ENCODE results near the gene RAB19.
A peak's percentile ranks its signal among the peaks of the same experiment; 100 is the strongest.

The RAB19 gene, protein sequence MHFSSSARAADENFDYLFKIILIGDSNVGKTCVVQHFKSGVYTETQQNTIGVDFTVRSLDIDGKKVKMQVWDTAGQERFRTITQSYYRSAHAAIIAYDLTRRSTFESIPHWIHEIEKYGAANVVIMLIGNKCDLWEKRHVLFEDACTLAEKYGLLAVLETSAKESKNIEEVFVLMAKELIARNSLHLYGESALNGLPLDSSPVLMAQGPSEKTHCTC

DNA sequence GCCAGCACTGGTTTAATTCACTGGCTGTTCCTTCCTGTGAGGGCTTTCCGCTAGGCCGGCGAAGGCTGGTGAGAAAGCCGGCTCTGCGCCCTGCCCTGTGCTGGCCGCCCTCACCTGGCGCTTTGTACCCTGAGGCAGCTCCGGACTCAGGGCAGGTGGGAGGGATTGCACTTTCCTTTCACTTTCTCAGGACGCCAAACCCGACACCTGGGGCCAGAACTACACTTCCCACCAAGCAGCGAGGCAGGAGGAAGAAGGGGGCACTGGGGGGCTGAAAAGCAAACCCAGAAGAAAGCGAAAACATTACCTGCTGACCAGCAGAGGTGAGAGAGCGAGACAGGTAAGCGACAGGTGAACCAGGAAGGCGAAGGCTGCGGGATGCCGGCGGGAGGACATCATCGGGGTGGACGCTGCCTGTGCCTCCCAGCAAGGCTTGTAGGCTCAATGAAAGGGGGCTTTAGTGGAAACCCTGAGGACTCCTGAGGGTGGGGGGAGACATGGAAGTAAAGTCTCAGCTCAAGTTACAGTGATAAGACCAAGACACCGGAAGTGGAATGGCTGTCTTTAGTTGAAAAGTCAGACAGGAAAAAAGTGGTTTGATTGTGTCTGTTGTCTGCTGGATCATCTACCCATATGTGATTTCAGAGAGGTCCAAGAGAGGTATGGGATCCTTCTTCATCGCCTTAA, at the start of gene RAB19:
RAB19 (plus strand) TSS at position 181 of the 687 bp plus-strand sequence. CDS start 3,589 bp downstream, outside the sequence.
- peak within 1 kb of the TSS; percentile 63 for H3K4me3 ChIP-seq (ENCODE audit: low read length)
- H3K9me3 ChIP-seq (ENCODE audit: control insufficient read depth, low read depth, low read length) = no peaks in the 10 kb centered on the region
- H3K36me3 ChIP-seq (ENCODE audit: control insufficient read depth, low read depth, low read length) = no peaks in the 10 kb centered on the region
- H3K27me3 ChIP-seq (ENCODE audit: control insufficient read depth, insufficient read depth, low read length) = no peaks in the 10 kb centered on the region
- peaks cover 4% of the 10 kb centered on the region for H3K4me1 ChIP-seq (ENCODE audit: control insufficient read depth, low read depth, low read length)
- H3K27ac ChIP-seq (ENCODE audit: low read length) = no peak within 1 kb of the TSS
- peak within 1 kb of the TSS; percentile 28 for H3K9ac ChIP-seq (ENCODE audit: low read length)

DNA sequence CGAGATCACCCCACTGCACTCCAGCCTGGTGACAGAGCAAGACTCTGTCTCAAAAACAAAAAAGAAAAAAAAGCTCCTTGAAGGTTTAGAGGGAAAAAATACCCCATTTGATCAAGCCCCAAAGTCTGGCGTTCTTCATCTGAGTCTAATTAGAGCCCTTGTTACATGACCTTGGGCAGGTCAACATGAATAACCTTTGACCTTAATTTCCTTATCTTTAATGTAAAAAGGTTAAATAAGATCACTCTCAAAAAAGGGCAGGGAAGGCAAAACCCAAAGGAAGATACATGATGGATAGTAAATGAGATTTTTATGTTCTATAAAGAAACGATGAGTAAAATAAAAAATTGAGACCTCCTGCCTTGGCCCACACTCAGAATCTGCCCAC, 45.8 kb upstream of the RAB19 start:
- Histone ChIP-seq H3K27ac (ENCODE audit: low read length) (no peak overlapping the region), H3K9ac (ENCODE audit: low read length) (no peak overlapping the region)

DNA sequence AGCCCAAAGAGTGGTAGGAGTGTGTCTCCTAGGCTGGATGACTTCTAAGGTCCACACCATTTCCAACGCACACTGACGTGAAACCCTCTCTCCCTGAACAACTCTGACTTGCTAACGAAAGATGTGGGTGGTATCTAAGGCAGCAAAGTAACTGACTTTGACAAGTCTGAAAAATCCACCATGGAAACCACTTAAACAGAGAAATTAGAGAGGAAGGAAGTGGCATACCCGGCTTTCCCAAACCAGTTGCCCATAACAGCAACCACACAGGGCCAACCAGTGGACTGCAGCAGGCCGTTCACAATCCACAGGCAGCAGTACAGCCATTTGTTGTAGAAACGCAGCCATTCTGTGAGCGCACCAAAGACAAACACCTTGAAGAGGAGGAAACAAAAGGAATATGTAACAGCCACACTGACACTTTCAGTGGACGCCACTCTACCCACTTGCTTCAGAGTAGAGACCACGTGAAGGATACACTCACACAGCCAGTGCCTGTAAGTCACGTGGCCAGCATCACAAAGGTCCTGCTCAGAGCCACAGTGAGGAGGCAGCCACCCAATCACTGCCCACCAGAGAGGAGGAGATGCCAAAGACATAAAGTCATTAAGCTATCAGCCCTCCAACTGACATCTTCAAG, 45.3 kb upstream of the RAB19 start:
- Histone ChIP-seq H3K9me3 (ENCODE audit: control insufficient read depth, low read depth, low read length) (no peaks in the 10 kb centered on the region), H3K4me3 (ENCODE audit: low read length) (no peak overlapping the region), H3K4me1 (ENCODE audit: control insufficient read depth, low read depth, low read length) (no peaks in the 10 kb centered on the region), H3K36me3 (ENCODE audit: control insufficient read depth, low read depth, low read length) (peaks cover 21% of the 10 kb centered on the region), H3K9ac (ENCODE audit: low read length) (no peak overlapping the region), H3K27me3 (ENCODE audit: control insufficient read depth, insufficient read depth, low read length) (no peaks in the 10 kb centered on the region), H3K27ac (ENCODE audit: low read length) (no peak overlapping the region)

More for the DNA sequence above, 45.8 kb upstream of the RAB19 start:
- H3K36me3 ChIP-seq (ENCODE audit: control insufficient read depth, low read depth, low read length) = peaks cover 26% of the 10 kb centered on the region
- no peaks in the 10 kb centered on the region for H3K9me3 ChIP-seq (ENCODE audit: control insufficient read depth, low read depth, low read length)
- H3K27me3 ChIP-seq (ENCODE audit: control insufficient read depth, insufficient read depth, low read length) = no peaks in the 10 kb centered on the region
- no peaks in the 10 kb centered on the region for H3K4me1 ChIP-seq (ENCODE audit: control insufficient read depth, low read depth, low read length)
- H3K4me3 ChIP-seq (ENCODE audit: low read length) = no peak overlapping the region

DNA sequence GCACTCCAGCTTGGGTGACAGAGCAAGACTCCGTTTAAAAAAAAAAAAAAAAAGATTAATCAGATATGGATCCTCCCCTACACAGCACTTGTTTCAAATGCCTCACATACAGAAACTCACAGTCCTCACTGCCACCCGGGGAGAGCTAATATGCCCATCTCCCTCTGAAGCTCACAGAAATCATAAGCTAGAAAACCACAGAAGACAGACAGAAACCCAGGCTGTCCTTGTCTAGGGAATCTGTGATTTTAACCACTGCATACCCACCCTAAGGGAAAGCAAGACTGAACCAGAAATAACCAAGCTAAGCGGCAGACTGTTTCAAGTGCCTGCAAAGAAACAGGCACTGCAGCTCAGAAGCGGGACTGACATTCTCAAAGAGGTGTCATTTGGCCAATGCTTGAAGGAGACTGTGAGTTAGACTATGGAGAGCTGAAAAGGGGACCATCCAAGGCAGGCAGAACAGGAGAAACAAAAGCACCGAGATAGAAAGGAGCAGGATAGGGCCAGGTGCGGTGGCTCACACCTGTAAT, 43.1 kb upstream of the RAB19 start:
- Histone ChIP-seq H3K4me3 (ENCODE audit: low read length) (no peak overlapping the region), H3K36me3 (ENCODE audit: control insufficient read depth, low read depth, low read length) (peaks cover 15% of the 10 kb centered on the region), H3K9ac (ENCODE audit: low read length) (no peak overlapping the region), H3K4me1 (ENCODE audit: control insufficient read depth, low read depth, low read length) (no peaks in the 10 kb centered on the region), H3K27ac (ENCODE audit: low read length) (no peak overlapping the region), H3K27me3 (ENCODE audit: control insufficient read depth, insufficient read depth, low read length) (no peaks in the 10 kb centered on the region), H3K9me3 (ENCODE audit: control insufficient read depth, low read depth, low read length) (no peaks in the 10 kb centered on the region)

DNA sequence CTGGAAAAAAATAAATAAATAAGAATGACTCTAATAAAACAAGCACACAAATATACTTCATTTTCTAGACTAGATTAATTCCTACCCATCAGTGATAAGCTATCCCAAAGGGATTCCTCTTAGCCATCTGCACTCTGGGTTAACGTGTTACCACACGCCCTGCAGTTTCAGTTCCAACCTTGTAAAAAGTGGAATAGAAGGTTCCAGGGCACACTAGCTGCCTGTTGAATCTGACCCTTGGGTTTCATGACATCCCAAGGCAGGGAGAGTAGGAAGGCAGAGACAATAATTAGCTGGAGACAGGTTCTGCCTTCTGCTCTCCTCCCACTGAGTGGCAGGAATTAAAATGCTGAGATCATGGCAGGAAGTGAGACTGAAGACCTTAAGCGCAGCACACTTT, 39.0 kb upstream of the RAB19 start:
- no peak overlapping the region for H3K4me3 ChIP-seq (ENCODE audit: low read length)
- no peaks in the 10 kb centered on the region for H3K4me1 ChIP-seq (ENCODE audit: control insufficient read depth, low read depth, low read length)
- H3K9me3 ChIP-seq (ENCODE audit: control insufficient read depth, low read depth, low read length) = no peaks in the 10 kb centered on the region
- H3K36me3 ChIP-seq (ENCODE audit: control insufficient read depth, low read depth, low read length) = peaks cover 14% of the 10 kb centered on the region
- no peaks in the 10 kb centered on the region for H3K27me3 ChIP-seq (ENCODE audit: control insufficient read depth, insufficient read depth, low read length)
- no peak overlapping the region for H3K9ac ChIP-seq (ENCODE audit: low read length)
- H3K27ac ChIP-seq (ENCODE audit: low read length) = no peak overlapping the region

DNA sequence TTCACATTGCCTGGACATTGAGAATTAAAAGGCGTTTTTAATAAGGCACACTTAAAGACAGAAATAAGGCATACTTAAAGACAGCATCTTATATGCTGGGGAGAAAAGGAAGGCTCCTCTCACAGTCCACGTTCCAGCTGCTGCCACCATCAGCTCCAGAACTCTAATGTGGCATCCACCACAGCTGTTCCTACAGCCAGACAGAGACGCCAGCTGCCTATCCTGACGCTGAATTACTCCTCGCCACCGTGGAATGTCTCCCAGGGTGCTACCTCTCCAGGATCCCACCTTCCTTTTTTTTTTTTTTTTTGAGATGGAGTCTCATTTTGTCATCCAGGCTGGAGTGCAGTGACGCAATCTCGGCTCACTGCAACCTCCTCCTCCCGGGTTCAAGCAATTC, 36.3 kb upstream of the RAB19 start:
- H3K4me1 ChIP-seq (ENCODE audit: control insufficient read depth, low read depth, low read length) = no peaks in the 10 kb centered on the region
- peaks cover 14% of the 10 kb centered on the region for H3K36me3 ChIP-seq (ENCODE audit: control insufficient read depth, low read depth, low read length)
- no peak overlapping the region for H3K9ac ChIP-seq (ENCODE audit: low read length)
- no peak overlapping the region for H3K27ac ChIP-seq (ENCODE audit: low read length)
- H3K27me3 ChIP-seq (ENCODE audit: control insufficient read depth, insufficient read depth, low read length) = no peaks in the 10 kb centered on the region
- H3K4me3 ChIP-seq (ENCODE audit: low read length) = no peak overlapping the region
- H3K9me3 ChIP-seq (ENCODE audit: control insufficient read depth, low read depth, low read length) = no peaks in the 10 kb centered on the region

DNA sequence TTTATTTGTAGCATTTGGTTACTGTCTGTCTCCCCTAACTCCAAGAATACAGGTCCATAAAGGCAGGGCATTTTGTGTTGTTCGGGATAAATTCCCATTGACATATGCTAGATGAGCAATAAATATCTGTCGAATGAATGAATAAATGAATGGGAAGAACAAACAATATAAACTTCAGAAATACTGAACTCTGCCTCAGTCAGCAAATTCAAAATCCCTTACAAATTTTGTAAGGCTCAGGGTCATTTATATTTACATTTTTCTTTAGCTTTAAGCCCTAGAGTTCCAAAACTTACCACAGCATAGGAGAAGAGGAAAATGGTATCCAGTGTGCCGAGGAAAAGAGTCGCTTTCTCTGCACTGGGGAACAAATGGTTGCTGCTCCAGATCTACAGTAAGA, 34.6 kb upstream of the RAB19 start:
- no peak overlapping the region for H3K4me3 ChIP-seq (ENCODE audit: low read length)
- H3K4me1 ChIP-seq (ENCODE audit: control insufficient read depth, low read depth, low read length) = no peaks in the 10 kb centered on the region
- H3K27ac ChIP-seq (ENCODE audit: low read length) = no peak overlapping the region
- H3K9me3 ChIP-seq (ENCODE audit: control insufficient read depth, low read depth, low read length) = no peaks in the 10 kb centered on the region
- no peaks in the 10 kb centered on the region for H3K27me3 ChIP-seq (ENCODE audit: control insufficient read depth, insufficient read depth, low read length)
- peaks cover 9% of the 10 kb centered on the region for H3K36me3 ChIP-seq (ENCODE audit: control insufficient read depth, low read depth, low read length)
- H3K9ac ChIP-seq (ENCODE audit: low read length) = no peak overlapping the region

DNA sequence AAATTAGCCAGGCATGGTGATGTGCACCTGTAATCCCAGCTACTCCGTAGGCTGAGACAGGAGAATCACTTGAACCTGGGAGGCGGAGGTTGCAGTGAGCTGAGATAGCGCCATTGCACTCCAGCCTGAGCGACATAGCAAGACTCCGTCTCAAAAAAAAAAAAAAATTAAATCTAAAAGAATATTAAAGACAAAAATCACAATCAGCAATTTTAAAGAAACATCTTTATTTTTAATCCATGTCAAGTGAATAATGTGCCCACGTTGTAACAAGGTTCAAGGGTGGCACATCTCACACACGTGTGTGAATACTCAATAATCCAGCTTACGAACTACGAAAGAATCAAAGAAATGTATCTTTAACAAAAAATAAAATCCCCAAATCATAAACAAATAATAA, 28.5 kb upstream of the RAB19 start:
- Histone ChIP-seq H3K9me3 (ENCODE audit: control insufficient read depth, low read depth, low read length) (no peaks in the 10 kb centered on the region), H3K4me3 (ENCODE audit: low read length) (no peak overlapping the region), H3K9ac (ENCODE audit: low read length) (no peak overlapping the region), H3K36me3 (ENCODE audit: control insufficient read depth, low read depth, low read length) (peaks cover 16% of the 10 kb centered on the region), H3K27ac (ENCODE audit: low read length) (no peak overlapping the region), H3K4me1 (ENCODE audit: control insufficient read depth, low read depth, low read length) (no peaks in the 10 kb centered on the region), H3K27me3 (ENCODE audit: control insufficient read depth, insufficient read depth, low read length) (no peaks in the 10 kb centered on the region)

DNA sequence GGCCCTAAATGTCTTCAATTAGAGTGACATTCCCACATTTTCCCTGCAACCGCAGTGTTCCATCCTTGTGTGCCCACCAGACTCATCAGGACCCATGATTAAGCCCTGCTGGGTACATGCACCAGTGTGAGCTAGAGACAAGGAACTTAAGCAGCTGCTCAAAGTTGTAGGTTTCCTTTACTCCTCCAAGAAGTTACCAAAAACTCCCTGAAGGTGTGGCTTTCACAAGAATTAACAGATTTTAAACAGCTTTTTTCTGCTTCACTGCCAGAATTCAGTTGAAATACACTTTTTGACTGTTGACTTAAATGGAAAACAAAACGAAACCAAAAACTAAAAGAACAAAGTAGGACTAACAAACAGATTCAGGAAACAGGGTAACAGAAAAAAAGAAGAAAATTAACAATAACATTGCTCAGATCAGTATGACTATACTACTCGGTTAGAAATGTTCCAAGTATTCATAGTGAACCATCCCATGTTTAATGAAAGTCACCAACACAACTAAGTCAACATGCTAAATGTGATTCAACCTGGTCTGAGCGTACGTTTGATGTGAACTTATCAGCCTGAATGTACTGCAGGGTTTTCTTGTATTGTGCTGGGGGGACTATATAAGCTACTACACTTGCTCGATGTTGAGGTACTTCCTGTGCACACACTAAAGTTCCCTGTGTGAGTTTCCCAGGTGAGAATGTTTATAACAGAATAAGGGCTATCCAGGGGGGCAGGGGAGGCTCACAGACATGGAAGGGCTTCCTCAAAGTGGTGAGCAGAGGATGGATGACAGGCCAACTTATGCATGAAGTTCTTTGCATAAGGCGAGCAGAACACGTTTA, 27.7 kb upstream of the RAB19 start:
- H3K4me1 ChIP-seq (ENCODE audit: control insufficient read depth, low read depth, low read length) = no peaks in the 10 kb centered on the region
- H3K27ac ChIP-seq (ENCODE audit: low read length) = no peak overlapping the region
- H3K9ac ChIP-seq (ENCODE audit: low read length) = no peak overlapping the region
- no peaks in the 10 kb centered on the region for H3K27me3 ChIP-seq (ENCODE audit: control insufficient read depth, insufficient read depth, low read length)
- no peak overlapping the region for H3K4me3 ChIP-seq (ENCODE audit: low read length)
- peaks cover 19% of the 10 kb centered on the region for H3K36me3 ChIP-seq (ENCODE audit: control insufficient read depth, low read depth, low read length)
- H3K9me3 ChIP-seq (ENCODE audit: control insufficient read depth, low read depth, low read length) = no peaks in the 10 kb centered on the region

DNA sequence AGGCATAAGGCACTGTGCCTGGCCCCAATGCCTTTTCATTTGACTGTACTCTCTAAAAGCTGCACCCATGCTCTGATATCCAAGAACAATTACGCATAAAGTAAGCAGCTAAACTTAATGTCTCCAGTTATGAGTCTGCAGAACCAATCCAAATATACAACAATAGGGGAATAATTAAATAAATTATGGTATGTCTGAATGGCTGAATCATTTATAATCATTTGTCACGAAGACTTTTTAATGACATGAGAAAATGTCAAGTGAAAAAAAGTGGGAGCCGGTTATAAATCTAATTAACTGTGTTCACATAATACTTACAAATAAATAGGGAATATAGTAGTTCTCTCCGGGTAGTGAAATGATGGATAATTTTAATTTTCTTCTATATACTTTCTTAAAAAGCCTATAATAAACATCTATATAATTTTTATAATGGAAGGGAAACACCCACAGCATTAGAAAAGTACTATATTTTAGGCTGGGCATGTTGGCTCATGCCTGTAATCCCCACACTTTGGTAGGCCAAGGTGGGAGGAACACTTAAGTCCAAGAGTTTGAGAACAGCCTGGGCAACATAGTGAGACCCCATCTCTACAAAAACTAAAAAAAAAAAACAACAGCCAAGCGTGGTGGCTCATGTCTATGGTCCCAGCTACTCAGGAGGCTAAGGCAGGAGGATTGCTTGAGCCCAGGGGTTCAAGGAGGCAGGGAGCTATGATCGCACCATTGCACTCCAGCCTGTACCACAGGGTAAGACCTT, 19.7 kb upstream of the RAB19 start:
- Histone ChIP-seq H3K9ac (ENCODE audit: low read length) (no peak overlapping the region), H3K4me1 (ENCODE audit: control insufficient read depth, low read depth, low read length) (no peaks in the 10 kb centered on the region), H3K9me3 (ENCODE audit: control insufficient read depth, low read depth, low read length) (no peaks in the 10 kb centered on the region), H3K27ac (ENCODE audit: low read length) (no peak overlapping the region), H3K4me3 (ENCODE audit: low read length) (no peak overlapping the region), H3K27me3 (ENCODE audit: control insufficient read depth, insufficient read depth, low read length) (no peaks in the 10 kb centered on the region), H3K36me3 (ENCODE audit: control insufficient read depth, low read depth, low read length) (peaks cover 24% of the 10 kb centered on the region)
